ENCODE results near the gene TENT4B. TPM values are rescaled to one million over a fixed set of nuclear protein-coding genes. Genes with fewer than 3 reads are reported as not detected.
A peak's percentile ranks its signal among the peaks of the same experiment; 100 is the strongest.

TENT4B gene
- polyA plus RNA-seq, 1 of the 3 experiments (the other 2 are of a cell fraction) = 5.6 TPM

DNA sequence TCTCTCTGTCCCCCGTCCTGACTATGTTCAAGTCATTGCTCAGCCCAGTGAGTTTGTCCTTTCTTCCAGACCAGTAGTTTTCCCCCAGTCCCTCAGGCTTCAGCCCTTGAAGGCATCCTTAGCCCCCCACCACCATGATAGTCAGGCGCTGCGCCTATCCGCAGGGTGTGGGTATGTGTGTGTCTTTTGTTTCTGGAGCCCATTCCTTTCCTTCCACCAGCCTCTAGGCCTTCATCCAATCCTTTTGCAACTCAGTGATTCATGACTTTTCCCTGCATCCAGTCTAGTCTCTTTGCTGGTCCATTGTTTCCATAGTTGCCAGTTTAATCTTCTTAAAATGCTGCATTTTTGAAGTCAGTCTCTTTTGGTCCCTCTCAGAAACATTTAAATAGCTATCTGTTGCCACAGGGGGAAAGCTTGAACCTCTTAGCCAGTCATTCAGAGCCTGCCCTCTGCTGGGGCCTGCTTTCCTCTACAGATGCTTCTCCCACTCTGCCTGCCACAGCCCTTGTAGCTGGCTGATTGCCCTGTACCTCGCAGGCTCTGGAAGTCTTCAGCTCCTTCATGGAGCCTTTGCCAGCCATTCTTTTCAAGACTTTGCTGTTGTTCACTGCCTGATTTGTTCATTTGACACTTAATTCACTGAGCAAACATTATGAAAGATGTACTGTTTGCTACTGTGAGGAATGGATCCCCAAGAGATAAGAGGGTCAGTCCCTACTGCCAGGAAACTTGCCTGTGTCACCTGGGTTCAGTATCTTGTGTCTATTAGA lies 57.3 kb downstream of the TENT4B start:
- H3K36me3 ChIP-seq (replicated peaks in 1 of 2; ENCODE audit: control insufficient read depth in 1 of 2, insufficient read depth in 2 of 2, low read length in 1 of 2) = peaks cover 12 to 15% of the 10 kb centered on the region in 2 experiments
- peak; percentile 68 for DNase-seq
- H3K27ac ChIP-seq (ENCODE audit: low read depth in 2 of 2, low read length in 1 of 2) = peak overlapping the region; percentile 47 to 71
- ChIA-PET POLR2A (interaction anchor here (0.9 to 1.6 kb wide), 4 partner anchors 142 to 253 kb away, joined by 3 to 8 read pairs (median 4); partner anchors contain the start of genes CNEP1R1 and HEATR3), CTCF (interaction anchor here (0.6 to 8.6 kb wide), 56 partner anchors 9 to 596 kb away, joined by 3 to 162 read pairs (median 5); partner anchors contain the start of genes CNEP1R1 and HEATR3)
- no peaks in the 10 kb centered on the region for H3K27me3 ChIP-seq (ENCODE audit: insufficient read depth)
- peaks cover 66% of the 10 kb centered on the region for H3K79me2 ChIP-seq (ENCODE audit: insufficient read depth)
- 0 out of 2 replicates have a peak, but pooled peaks cover 8% of the 10 kb centered on the region for H4K20me1 ChIP-seq (ENCODE audit: insufficient read depth)
- no peak overlapping the region; a peak in 1 of 4 replicates for H3K4me3 ChIP-seq (ENCODE audit: low read depth in 2 of 2, low read length in 1 of 2)
- H3K4me1 ChIP-seq (ENCODE audit: control insufficient read depth in 1 of 2, insufficient read depth in 2 of 2, low read depth in 1 of 2, low read length in 1 of 2) = peaks cover 29 to 35% of the 10 kb centered on the region in 2 experiments
- H3K4me2 ChIP-seq = peak overlapping the region; percentile 42
- 71% methylated on average over 5 of the region's 5 CpGs for WGBS (ENCODE audit: low lambda C conversion rate)
- H3F3A ChIP-seq (replicated peaks; ENCODE audit: insufficient read depth) = peaks cover 47% of the 10 kb centered on the region
- H3K9ac ChIP-seq = no peak overlapping the region
- H2AFZ ChIP-seq (ENCODE audit: low read depth) = no peak overlapping the region
- H3K9me3 ChIP-seq = no peaks in the 10 kb centered on the region
- no peaks in the 10 kb centered on the region for H3K9me2 ChIP-seq
- TF ChIP-seq ELF1 (IDR thresholded peaks at IDR 0.05) (no peak), SMC3 (IDR thresholded peaks at IDR 0.05; ENCODE audit: low read depth, low read length) (peak; percentile 90), RXRA (IDR thresholded peaks at IDR 0.05; ENCODE audit: borderline replicate concordance, low read depth) (no peak), NRF1 (IDR thresholded peaks at IDR 0.05; ENCODE audit: low read depth, low read length) (no peak), RAD21 (IDR thresholded peaks at IDR 0.05; ENCODE audit: low read length) (peak; percentile 87), GABPA (IDR thresholded peaks at IDR 0.05; ENCODE audit: low read depth) (no peak), NFIC (IDR thresholded peaks at IDR 0.05; ENCODE audit: borderline replicate concordance) (peak; percentile 59), EP300 (IDR thresholded peaks at IDR 0.05; ENCODE audit: borderline replicate concordance in 1 of 2, low read depth in 1 of 2, low read length in 1 of 2) (no peak), FOSL2 (IDR thresholded peaks at IDR 0.05; ENCODE audit: borderline replicate concordance, low read depth) (no peak), YY1 (IDR thresholded peaks at IDR 0.05; ENCODE audit: low read depth) (no peak; the same call in 1 of the 2 replicates), TEAD4 (IDR thresholded peaks at IDR 0.05; ENCODE audit: borderline replicate concordance, insufficient read depth) (no peak), CHD2 (IDR thresholded peaks at IDR 0.05; ENCODE audit: low read length, partially characterized antibody) (no peak), EZH2phosphoT487 (IDR thresholded peaks at IDR 0.05; ENCODE audit: borderline replicate concordance, low read depth) (no peak), RCOR1 (IDR thresholded peaks at IDR 0.05; ENCODE audit: low read length) (peak; percentile 53; the same call in 1 of the 2 replicates), FOXM1 (IDR thresholded peaks at IDR 0.05; ENCODE audit: low read depth) (no peak), TAF1 (IDR thresholded peaks at IDR 0.05; ENCODE audit: borderline replicate concordance, low read depth, low read length) (no peak), POLR2AphosphoS5 (IDR thresholded peaks at IDR 0.05; ENCODE audit: low read depth, low read length) (no peak), JUND (IDR thresholded peaks at IDR 0.05) (no peak), FOXJ3 (CRISPR knock-in tag; IDR thresholded peaks at IDR 0.05) (no peak)
- TF ChIP-seq, protein P1, sequence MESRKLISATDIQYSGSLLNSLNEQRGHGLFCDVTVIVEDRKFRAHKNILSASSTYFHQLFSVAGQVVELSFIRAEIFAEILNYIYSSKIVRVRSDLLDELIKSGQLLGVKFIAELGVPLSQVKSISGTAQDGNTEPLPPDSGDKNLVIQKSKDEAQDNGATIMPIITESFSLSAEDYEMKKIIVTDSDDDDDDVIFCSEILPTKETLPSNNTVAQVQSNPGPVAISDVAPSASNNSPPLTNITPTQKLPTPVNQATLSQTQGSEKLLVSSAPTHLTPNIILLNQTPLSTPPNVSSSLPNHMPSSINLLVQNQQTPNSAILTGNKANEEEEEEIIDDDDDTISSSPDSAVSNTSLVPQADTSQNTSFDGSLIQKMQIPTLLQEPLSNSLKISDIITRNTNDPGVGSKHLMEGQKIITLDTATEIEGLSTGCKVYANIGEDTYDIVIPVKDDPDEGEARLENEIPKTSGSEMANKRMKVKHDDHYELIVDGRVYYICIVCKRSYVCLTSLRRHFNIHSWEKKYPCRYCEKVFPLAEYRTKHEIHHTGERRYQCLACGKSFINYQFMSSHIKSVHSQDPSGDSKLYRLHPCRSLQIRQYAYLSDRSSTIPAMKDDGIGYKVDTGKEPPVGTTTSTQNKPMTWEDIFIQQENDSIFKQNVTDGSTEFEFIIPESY (IDR thresholded peaks at IDR 0.05; ENCODE audit: borderline replicate concordance, low read depth) = no peak
- TF ChIP-seq, protein P2, sequence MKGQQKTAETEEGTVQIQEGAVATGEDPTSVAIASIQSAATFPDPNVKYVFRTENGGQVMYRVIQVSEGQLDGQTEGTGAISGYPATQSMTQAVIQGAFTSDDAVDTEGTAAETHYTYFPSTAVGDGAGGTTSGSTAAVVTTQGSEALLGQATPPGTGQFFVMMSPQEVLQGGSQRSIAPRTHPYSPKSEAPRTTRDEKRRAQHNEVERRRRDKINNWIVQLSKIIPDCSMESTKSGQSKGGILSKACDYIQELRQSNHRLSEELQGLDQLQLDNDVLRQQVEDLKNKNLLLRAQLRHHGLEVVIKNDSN (IDR thresholded peaks at IDR 0.05; ENCODE audit: borderline replicate concordance, low read depth) = no peak
- TF ChIP-seq, protein P3, sequence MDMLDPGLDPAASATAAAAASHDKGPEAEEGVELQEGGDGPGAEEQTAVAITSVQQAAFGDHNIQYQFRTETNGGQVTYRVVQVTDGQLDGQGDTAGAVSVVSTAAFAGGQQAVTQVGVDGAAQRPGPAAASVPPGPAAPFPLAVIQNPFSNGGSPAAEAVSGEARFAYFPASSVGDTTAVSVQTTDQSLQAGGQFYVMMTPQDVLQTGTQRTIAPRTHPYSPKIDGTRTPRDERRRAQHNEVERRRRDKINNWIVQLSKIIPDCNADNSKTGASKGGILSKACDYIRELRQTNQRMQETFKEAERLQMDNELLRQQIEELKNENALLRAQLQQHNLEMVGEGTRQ (IDR thresholded peaks at IDR 0.05; ENCODE audit: borderline replicate concordance, low read depth, low read length) = no peak
- TF ChIP-seq, protein P4, sequence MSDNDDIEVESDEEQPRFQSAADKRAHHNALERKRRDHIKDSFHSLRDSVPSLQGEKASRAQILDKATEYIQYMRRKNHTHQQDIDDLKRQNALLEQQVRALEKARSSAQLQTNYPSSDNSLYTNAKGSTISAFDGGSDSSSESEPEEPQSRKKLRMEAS (IDR thresholded peaks at IDR 0.05; ENCODE audit: low read depth) = no peak
- TF ChIP-seq, protein P5, sequence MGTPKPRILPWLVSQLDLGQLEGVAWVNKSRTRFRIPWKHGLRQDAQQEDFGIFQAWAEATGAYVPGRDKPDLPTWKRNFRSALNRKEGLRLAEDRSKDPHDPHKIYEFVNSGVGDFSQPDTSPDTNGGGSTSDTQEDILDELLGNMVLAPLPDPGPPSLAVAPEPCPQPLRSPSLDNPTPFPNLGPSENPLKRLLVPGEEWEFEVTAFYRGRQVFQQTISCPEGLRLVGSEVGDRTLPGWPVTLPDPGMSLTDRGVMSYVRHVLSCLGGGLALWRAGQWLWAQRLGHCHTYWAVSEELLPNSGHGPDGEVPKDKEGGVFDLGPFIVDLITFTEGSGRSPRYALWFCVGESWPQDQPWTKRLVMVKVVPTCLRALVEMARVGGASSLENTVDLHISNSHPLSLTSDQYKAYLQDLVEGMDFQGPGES (IDR thresholded peaks at IDR 0.05; ENCODE audit: low read depth, low read length) = no peak
- TF ChIP-seq, protein P6, sequence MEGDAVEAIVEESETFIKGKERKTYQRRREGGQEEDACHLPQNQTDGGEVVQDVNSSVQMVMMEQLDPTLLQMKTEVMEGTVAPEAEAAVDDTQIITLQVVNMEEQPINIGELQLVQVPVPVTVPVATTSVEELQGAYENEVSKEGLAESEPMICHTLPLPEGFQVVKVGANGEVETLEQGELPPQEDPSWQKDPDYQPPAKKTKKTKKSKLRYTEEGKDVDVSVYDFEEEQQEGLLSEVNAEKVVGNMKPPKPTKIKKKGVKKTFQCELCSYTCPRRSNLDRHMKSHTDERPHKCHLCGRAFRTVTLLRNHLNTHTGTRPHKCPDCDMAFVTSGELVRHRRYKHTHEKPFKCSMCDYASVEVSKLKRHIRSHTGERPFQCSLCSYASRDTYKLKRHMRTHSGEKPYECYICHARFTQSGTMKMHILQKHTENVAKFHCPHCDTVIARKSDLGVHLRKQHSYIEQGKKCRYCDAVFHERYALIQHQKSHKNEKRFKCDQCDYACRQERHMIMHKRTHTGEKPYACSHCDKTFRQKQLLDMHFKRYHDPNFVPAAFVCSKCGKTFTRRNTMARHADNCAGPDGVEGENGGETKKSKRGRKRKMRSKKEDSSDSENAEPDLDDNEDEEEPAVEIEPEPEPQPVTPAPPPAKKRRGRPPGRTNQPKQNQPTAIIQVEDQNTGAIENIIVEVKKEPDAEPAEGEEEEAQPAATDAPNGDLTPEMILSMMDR (IDR thresholded peaks at IDR 0.05) = peak; percentile 83

Measured in SK-N-SH (cell line).